Psoas muscle (tissue), 8 donors: Measurements from ENCODE around the gene ATP1B3. TPM values are rescaled to one million over a fixed set of nuclear protein-coding genes. Genes with fewer than 3 reads are reported as not detected.
"Not testable (repeated sequence)": the region's sequence is repeated elsewhere in the genome, so short reads cannot be mapped to it uniquely, and the experiment has no call there.

Source experiments
- ATAC-seq, 4 donors: fragments of 200-7000 bp; cut with Tn5 transposase; one replicate each; pipeline ENCODE4 v1.9.1; 2020; ENCODE audit warnings: moderate library complexity in 3 of 4, mild to moderate bottlenecking in 2 of 4
- DNase-seq, 2 donors: peaks; one replicate each; pipeline ENCODE4 v3.0.0-alpha.2; 2020
- H3K27ac ChIP-seq: fragments of 200-600 bp; one replicate; pipeline ENCODE4 v1.8.0; 2022
- H3K27me3 ChIP-seq, 3 donors: fragments of 200-600 bp in 1 of 3; one replicate each; pipeline versions ENCODE4 v1.6.1 to v1.8.0; 2013 to 2022; ENCODE audit warnings: low read length in 2 of 3, mild to moderate bottlenecking in 2 of 3, moderate library complexity in 1 of 3; ENCODE audit not compliant: insufficient read depth in 3 of 3
- H3K36me3 ChIP-seq, 2 donors: fragments of 200-600 bp in 1 of 2; one replicate each; pipeline versions ENCODE4 v1.6.1 to v1.8.0; 2013 to 2022; ENCODE audit warnings: low read depth in 1 of 2, mild to moderate bottlenecking in 1 of 2, moderate library complexity in 1 of 2; ENCODE audit not compliant: insufficient read depth in 1 of 2
- H3K4me1 ChIP-seq: fragments of 200-600 bp; one replicate; pipeline ENCODE4 v1.8.0; 2022
- H3K4me3 ChIP-seq: fragments of 200-600 bp; one replicate; pipeline ENCODE4 v1.8.0; 2022; ENCODE audit warnings: mild to moderate bottlenecking
- H3K9me3 ChIP-seq: fragments of 200-600 bp; one replicate; pipeline ENCODE4 v1.8.0; 2022
- CTCF ChIP-seq: fragments of 200-600 bp; IDR thresholded peaks from one replicate; pipeline ENCODE4 v1.8.0; 2022; ENCODE audit warnings: antibody characterized with exemption
- WGBS, 3 donors: extraction: QIAGEN DNeasy Blood & Tissue Kit; methylation state at CpG; one replicate each; pipeline versions ENCODE4 v1.1.6 to v1.1.7; 2013; 5-methylcytosine and 5-hydroxymethylcytosine counted together
- intact Hi-C, 2 donors: fragments of 100-400 bp; cut with DNase I; formaldehyde crosslinking; loops; one replicate each; pipeline versions ENCODE4 v1.11.0 to v1.14.2; 2022
- polyA plus RNA-seq, 3 donors: library from polyadenylated mRNA; stranded (reverse); fragments of 200-250 nt; gene quantifications; one replicate each; pipeline ENCODE4 v1.2.3, GENCODE V29; 2013
- total RNA-seq, 4 donors: library from RNA; stranded (reverse); fragmentation: NEBNext Ultra II Directional in 2 of 4; extraction: Animal tissue kit (Norgen Biotek cat#: 25700) in 2 of 4; gene quantifications; one replicate each; pipeline versions ENCODE4 v1.2.1 to v1.2.4, GENCODE V29; 2021 to 2023
- donor health status: healthy with polysubstance abuse.
- donor health status: DM: no; HTN: no; CAD: no; lungs with moderate emphysema.
- donor health status: Bipolar disorder and iron deficiency.
- donor health status: healthy.
- donor health status: DM: yes; HTN: yes; CAD: no.
- donor health status: DM: no; HTN: no; CAD: no.
- donor health status: DM: no; HTN: no; CAD: no.
- donor health status: DM: yes; HTN: yes; CAD: no.

The ATP1B3 gene
- total and polyA plus RNA-seq, 7 donors = 19.9 to 68.2 (median 36.4) TPM

- Histone ChIP-seq H3K4me1 (no peaks in the 10 kb centered on the region), H3K27ac (no peak overlapping the region), H3K9me3 (no peaks in the 10 kb centered on the region), H3K36me3 (peaks cover 2 to 53% of the 10 kb centered on the region in 2 donors), H3K27me3 (no peaks in the 10 kb centered on the region), H3K4me3 (no peak overlapping the region)
- TF ChIP-seq CTCF = no peak
- intact Hi-C loops = no loop called here
- DNase-seq = no peak
- no peak for ATAC-seq
- 64 to 89% (median 74%) methylated on average over 2 of the region's 2 CpGs for WGBS, 3 donors
Observed at GRCh38 chr3:141915766-141916165, 39.3 kb downstream of the ATP1B3 start.

GRCh38 chr3:141920701-141921100 lies 44.3 kb downstream of the ATP1B3 start:
- intact Hi-C loops = no loop called here
- no peak overlapping the region for H3K27ac ChIP-seq
- no peaks in the 10 kb centered on the region for H3K9me3 ChIP-seq
- no peak overlapping the region for H3K4me3 ChIP-seq
- H3K36me3 ChIP-seq = peaks cover 0 to 55% of the 10 kb centered on the region in 2 donors
- no peaks in the 10 kb centered on the region for H3K4me1 ChIP-seq
- no peaks in the 10 kb centered on the region for H3K27me3 ChIP-seq
- DNase-seq (no peak), ATAC-seq (no peak)
- TF ChIP-seq CTCF = no peak
- 87 to 95% (median 89%) methylated on average over 4 of the region's 4 CpGs for WGBS, 3 donors

- 61 to 84% (median 68%) methylated on average over 2 of the region's 2 CpGs for WGBS, 3 donors
- H3K4me1 ChIP-seq = no peaks in the 10 kb centered on the region
- H3K4me3 ChIP-seq = no peak overlapping the region
- intact Hi-C loops = no loop called here
- no peaks in the 10 kb centered on the region for H3K9me3 ChIP-seq
- H3K27me3 ChIP-seq = no peaks in the 10 kb centered on the region
- H3K27ac ChIP-seq = no peak overlapping the region
- no peak for TF ChIP-seq CTCF
- no peak for ATAC-seq
- no peak for DNase-seq
- H3K36me3 ChIP-seq = peaks cover 0 to 54% of the 10 kb centered on the region in 2 donors
Observed at GRCh38 chr3:141921316-141921715, 44.9 kb downstream of the ATP1B3 start.

GRCh38 chr3:141925677-141926076 lies 49.2 kb downstream of the ATP1B3 start:
- H3K27me3 ChIP-seq, H3K4me3 ChIP-seq, H3K27ac ChIP-seq, H3K4me1 ChIP-seq, DNase-seq, intact Hi-C loops, H3K9me3 ChIP-seq, ATAC-seq: not testable (repeated sequence)
- H3K36me3 ChIP-seq = peaks cover 0 to 43% of the 10 kb centered on the region in 2 donors
- WGBS, 3 donors = 82 to 87% (median 84%) methylated on average over 5 of the region's 5 CpGs

- no peak overlapping the region for H3K27ac ChIP-seq
- no peak for DNase-seq
- no peak for ATAC-seq
- peaks cover 0 to 40% of the 10 kb centered on the region in 2 donors for H3K36me3 ChIP-seq
- no peak for TF ChIP-seq CTCF
- no peaks in the 10 kb centered on the region for H3K9me3 ChIP-seq
- no peaks in the 10 kb centered on the region for H3K4me1 ChIP-seq
- no peaks in the 10 kb centered on the region for H3K27me3 ChIP-seq
- 59 to 78% (median 61%) methylated on average over 9 of the region's 9 CpGs for whole genome bisulfite sequencing, 3 donors
- no peak overlapping the region for H3K4me3 ChIP-seq
- intact Hi-C loops = no loop called here
Observed at GRCh38 chr3:141926929-141927328, 50.5 kb downstream of the ATP1B3 start.
